GM12878 (cell line): ENCODE data around the gene UIMC1. TPM values are rescaled to one million over a fixed set of nuclear protein-coding genes. Genes with fewer than 3 reads are reported as not detected.

Source experiments
- ATAC-seq: fragments of 200-7000 bp; cut with Tn5 transposase; 3 replicates; pipeline ENCODE4 v1.9.1; 2020; ENCODE audit warnings: mild to moderate bottlenecking, moderate library complexity
- Bru-seq: library from RNA; stranded (reverse); fragments of 400-500 nt; gene quantifications from one replicate; lab custom pipeline; 2021; lab: Mats Ljungman, UMichigan
- BruChase-seq, 2 experiments: library from RNA; stranded (reverse); fragments of 400-500 nt; gene quantifications; one replicate each; lab custom pipeline; 2021; lab: Mats Ljungman, UMichigan
- BruUV-seq: library from RNA; stranded (reverse); fragments of 400-500 nt; replicated peaks from 2 replicates; lab custom pipeline; 2021; lab: Mats Ljungman, UMichigan
- CTCF ChIA-PET: fragments of 300-600 bp; sonication (Branson Sonifier 250); formaldehyde crosslinking; extraction: SDS; loops from one replicate; lab custom pipeline; 2021; ENCODE audit warnings: inconsistent platforms; lab: Yijun Ruan, JAX
- POLR2A ChIA-PET: fragments of 350-600 bp; formaldehyde crosslinking; extraction: SDS; loops from one replicate; lab custom pipeline; 2021; ENCODE audit warnings: inconsistent platforms; lab: Charles Lee
- RAD21 ChIA-PET: fragments of 300-600 bp; sonication (Branson Sonifier 250); formaldehyde crosslinking; loops from one replicate; lab custom pipeline; 2023; ENCODE audit warnings: antibody characterized with exemption; ENCODE audit not compliant: unreplicated experiment; lab: Charles Lee
- SMC1A ChIA-PET: fragments of 300-600 bp; sonication (Branson Sonifier 250); formaldehyde crosslinking; loops from one replicate; lab custom pipeline; 2023; ENCODE audit not compliant: unreplicated experiment, uncharacterized antibody; lab: Charles Lee
- DNase-seq: peaks from one replicate; pipeline ENCODE4 v3.0.0-alpha.2; 2011; ENCODE audit warnings: low read depth, low spot score
- FAIRE-seq: peaks from 3 replicates; lab custom pipeline; 2011; peaks lifted over from hg19 to GRCh38; lab: Jason Lieb, UNC
- H2AFZ ChIP-seq: 2 replicates; pipeline ENCODE4 v1.6.0; 2011; ENCODE audit warnings: low read depth, low read length, control low read depth; ENCODE audit not compliant: control insufficient read depth
- H3K27ac ChIP-seq: 2 replicates; pipeline ENCODE4 v1.5.1; 2011; ENCODE audit warnings: control low read depth; ENCODE audit not compliant: control insufficient read depth, insufficient read depth
- H3K27me3 ChIP-seq, 2 experiments: replicated peaks in 1 of 2; 2 replicates each; pipeline versions ENCODE4 v1.6.0 to v1.6.1; 2011; ENCODE audit warnings: low read length in 1 of 2; ENCODE audit not compliant: control insufficient read depth in 2 of 2, insufficient read depth in 2 of 2
- H3K36me3 ChIP-seq, 2 experiments: 2 replicates each; pipeline ENCODE4 v1.5.1; 2011; ENCODE audit warnings: low read length in 1 of 2; ENCODE audit not compliant: control insufficient read depth in 2 of 2, insufficient read depth in 2 of 2
- H3K4me1 ChIP-seq: 2 replicates; pipeline ENCODE4 v1.6.1; 2011; ENCODE audit warnings: mild to moderate bottlenecking, low read length, moderate library complexity, mixed read lengths; ENCODE audit not compliant: control insufficient read depth, insufficient read depth
- H3K4me2 ChIP-seq: 2 replicates; pipeline ENCODE4 v1.6.0; 2011; ENCODE audit warnings: control low read depth; ENCODE audit not compliant: control insufficient read depth, insufficient read depth
- H3K4me3 ChIP-seq: fragments of 200-600 bp; sonication (generic); 2 replicates; pipeline ENCODE4 v1.5.1; 2016
- H3K79me2 ChIP-seq: 2 replicates; pipeline ENCODE4 v1.6.0; 2011; ENCODE audit warnings: low read length; ENCODE audit not compliant: control insufficient read depth, insufficient read depth
- H3K9ac ChIP-seq: 2 replicates; pipeline ENCODE4 v1.8.0; 2011; ENCODE audit warnings: low read length, control low read depth, mixed read lengths; ENCODE audit not compliant: control insufficient read depth, insufficient read depth
- H3K9me3 ChIP-seq: replicated peaks from 3 replicates; pipeline ENCODE4 v1.5.1; 2011; ENCODE audit warnings: mild to moderate bottlenecking, low read length; ENCODE audit not compliant: control insufficient read depth, insufficient read depth
- H4K20me1 ChIP-seq: 2 replicates; pipeline ENCODE4 v1.6.0; 2011; ENCODE audit not compliant: control insufficient read depth, insufficient read depth
- BHLHE40 ChIP-seq, 2 experiments: fragments of 450-650 bp in 1 of 2; IDR thresholded peaks; 2 replicates each; pipeline ENCODE4 v1.6.1; 2011 to 2017; ENCODE audit warnings: low read depth in 2 of 2, borderline replicate concordance in 1 of 2, improper control_type of control experiment in 1 of 2, low read length in 1 of 2, mild to moderate bottlenecking in 1 of 2
- RUNX3 ChIP-seq: IDR thresholded peaks from 2 replicates; pipeline ENCODE4 v1.6.1; 2012; ENCODE audit warnings: low read length, inconsistent platforms
- SREBF1 ChIP-seq: IDR thresholded peaks from 2 replicates; pipeline ENCODE4 v1.6.1; 2012; ENCODE audit warnings: mild to moderate bottlenecking, low read length
- TARDBP ChIP-seq: IDR thresholded peaks from 2 replicates; pipeline ENCODE4 v1.6.1; 2016; ENCODE audit warnings: borderline replicate concordance
- ZNF217 ChIP-seq: fragments of 450-650 bp; IDR thresholded peaks from 2 replicates; pipeline ENCODE4 v1.6.1; 2017; ENCODE audit warnings: antibody characterized with exemption, mild to moderate bottlenecking
- ZSCAN29 ChIP-seq: fragments of 450-650 bp; IDR thresholded peaks from 2 replicates; pipeline ENCODE4 v1.6.1; 2017; ENCODE audit warnings: mild to moderate bottlenecking, moderate library complexity
- WGBS: methylation state at CpG from one replicate; pipeline ENCODE4 v1.1.6; 2016; ENCODE audit warnings: low lambda C conversion rate; ENCODE audit not compliant: insufficient replicate concordance, insufficient coverage; ENCODE audit errors: missing lambda C conversion rate; 5-methylcytosine and 5-hydroxymethylcytosine counted together
- in situ Hi-C: fragments of 300-500 bp; cut with MboI; formaldehyde crosslinking; loops from 9 replicates; pipeline ENCODE4 v1.14.3; 2018; ENCODE audit warnings: mixed read lengths
- intact Hi-C: fragments of 100-400 bp; cut with micrococcal nuclease; formaldehyde crosslinking; loops from one replicate; pipeline ENCODE4 v1.14.2; 2022; ENCODE audit not compliant: unreplicated experiment
- long read RNA-seq, 2 experiments: library from polyadenylated mRNA; unstranded; transcript quantifications; one replicate each; pipeline ENCODE4 v2.0.0, GENCODE V29; 2019 to 2020
- polyA minus RNA-seq, 3 experiments: library from RNA; depleted of rRNA, polyadenylated mRNA; stranded (reverse); fragments of >200 nt; gene quantifications; 2 replicates each; pipeline ENCODE4 v1.2.3, GENCODE V29; 2011
- polyA plus RNA-seq, 11 experiments: library from polyadenylated mRNA; depleted of rRNA in 4 of 11; unstranded in 6 of 11; stranded (reverse) in 5 of 11; fragments of >200 nt; fragmentation: Nextera tagmentation in 4 of 11; fragmentation: Illumina TruSeq in 1 of 11; extraction: Ambion mirVana in 4 of 11; extraction: Trizol in 1 of 11; gene quantifications; 1 replicate in 1 of 11; 2 replicates in 10 of 11; pipeline versions ENCODE4 v1.2.1 to v1.2.3, GENCODE V29; 2011 to 2016; ENCODE audit warnings: inconsistent platforms in 2 of 11, missing spikeins in 2 of 11, low read depth in 1 of 11
- total RNA-seq, 4 experiments: library from RNA; depleted of rRNA in 3 of 4; stranded (reverse); fragments of >200 nt in 3 of 4; fragmentation: Illumina TruSeq in 1 of 4; extraction: Trizol in 1 of 4; gene quantifications; 2 replicates each; pipeline versions ENCODE4 v1.2.1 to v1.2.3, GENCODE V29; 2013 to 2021
- TF ChIP-seq, protein P1 (sequence below): fragments of 450-650 bp; IDR thresholded peaks from 2 replicates; pipeline ENCODE4 v1.6.1; 2016; ENCODE audit warnings: mild to moderate bottlenecking
- TF ChIP-seq, protein P2 (sequence below): fragments of 450-650 bp; IDR thresholded peaks from 2 replicates; pipeline ENCODE4 v1.6.1; 2016; ENCODE audit warnings: mild to moderate bottlenecking
- TF ChIP-seq, protein P3 (sequence below): fragments of 450-650 bp; IDR thresholded peaks from 2 replicates; pipeline ENCODE4 v1.6.1; 2017; ENCODE audit warnings: low read depth, mild to moderate bottlenecking, moderate library complexity

UIMC1 gene
- 123 and 126 TPM in 2 replicates for total RNA-seq (2013; cell fraction: nucleolus; rRNA removed)
- 30.5 and 34.8 TPM in 2 replicates for total RNA-seq (2014; rRNA removed)
- total RNA-seq (2014; rRNA removed; fragmentation: Illumina TruSeq; extraction: Trizol): 48.7 and 49.3 TPM in 2 replicates
- 51.4 and 54.9 TPM in 2 replicates for total RNA-seq (2021)
- polyA plus RNA-seq (2011; ENCODE audit: low read depth): 26.1 TPM
- 30.0 and 42.6 TPM in 2 replicates for polyA plus RNA-seq (2011; rRNA removed)
- 17.3 and 18.6 TPM in 2 replicates for polyA plus RNA-seq (2011; cell fraction: cytosol; rRNA removed)
- polyA plus RNA-seq (2011; cell fraction: nucleus; rRNA removed): 46.6 and 55.7 TPM in 2 replicates
- polyA plus RNA-seq (2012): 25.0 and 29.0 TPM in 2 replicates
- 45.3 and 50.9 TPM in 2 replicates for polyA plus RNA-seq (2014; fragmentation: Illumina TruSeq; extraction: Trizol)
- polyA plus RNA-seq (2014; fragmentation: Nextera tagmentation; extraction: Ambion mirVana): 10 to 100 TPM; 16.2 to 24.7 TPM
- polyA plus RNA-seq (2014; rRNA removed): 26.6 and 30.9 TPM in 2 replicates
- 10 to 100 TPM; 30.7 to 34.5 TPM for polyA plus RNA-seq (2016; fragmentation: Nextera tagmentation; extraction: Ambion mirVana)
- polyA minus RNA-seq (2011; rRNA and poly(A)+ RNA removed): 26.8 and 44.6 TPM in 2 replicates
- polyA minus RNA-seq (2011; cell fraction: cytosol; rRNA and poly(A)+ RNA removed): 11.9 and 15.6 TPM in 2 replicates
- polyA minus RNA-seq (2011; cell fraction: nucleus; rRNA and poly(A)+ RNA removed): 20.2 and 36.5 TPM in 2 replicates
- percentile 90 among the genes with signal in this experiment for Bru-seq, nascent RNA
- BruChase-seq, experiment 1, labeled RNA remaining after a 6-hour chase: percentile 92 among the genes with signal in this experiment
- percentile 90 among the genes with signal in this experiment for BruChase-seq, experiment 2, labeled RNA remaining after a 2-hour chase
- long read RNA-seq, experiment 1, transcript UIMC1-212 (15 exons, 2,502 nt): major isoform, 9 of 23 reads
- long read RNA-seq, experiment 1, partial matches to known transcripts: 3 of 23 reads
- long read RNA-seq, experiment 1, other reads (novel, unspliced or antisense): 10 of 23 reads
- long read RNA-seq, experiment 2, transcript UIMC1-212 (15 exons, 2,502 nt): major isoform, 30 of 96 reads
- long read RNA-seq, experiment 2, partial matches to known transcripts: 17 of 96 reads
- long read RNA-seq, experiment 2, other reads (novel, unspliced or antisense): 49 of 96 reads

DNA sequence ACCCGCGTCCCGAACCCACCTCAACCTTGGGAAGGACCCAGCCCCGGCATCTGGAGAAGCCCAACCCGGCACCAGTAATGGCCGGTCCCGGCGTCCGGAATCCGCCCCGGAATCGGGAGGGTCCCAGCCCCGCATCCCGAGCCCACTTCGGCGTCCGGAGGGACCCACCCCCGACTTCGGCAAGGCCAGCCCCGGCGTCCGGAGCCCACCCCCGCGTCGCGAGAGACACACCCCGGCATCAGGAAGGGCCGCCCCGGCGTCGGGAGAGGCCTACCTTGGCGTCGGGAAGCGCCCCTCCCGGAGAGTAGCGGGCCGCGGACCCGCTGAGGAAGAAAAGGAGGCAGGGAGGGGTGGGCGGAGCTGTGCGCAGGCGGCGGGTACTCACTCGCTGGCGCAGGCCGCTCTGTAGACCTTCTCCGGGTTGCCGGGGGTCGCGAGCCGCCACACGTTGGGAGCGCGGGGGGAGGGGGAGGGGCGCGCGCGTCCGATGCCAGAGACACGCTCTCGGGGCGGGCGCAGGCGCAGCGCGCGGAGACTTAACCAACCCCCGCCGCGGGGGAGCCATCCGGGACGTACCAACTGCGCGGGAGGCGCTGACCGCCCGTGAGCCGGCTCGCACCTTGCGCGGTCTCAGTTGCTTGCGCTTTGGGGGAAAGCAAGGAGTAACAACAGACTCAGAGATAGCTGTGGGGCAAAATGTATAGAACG, at the start of gene UIMC1:
TSS of gene UIMC1 (minus strand) at position 515 of the 708 bp plus-strand sequence. CDS start 24,164 bp downstream, outside the sequence.
- intact Hi-C loops (loop anchor here (1.0 kb wide), 1 partner anchor 16 kb away; the partner anchor contains the start of gene ZNF346), in situ Hi-C loops (no loop called here)
- Histone ChIP-seq H3K4me1 (peaks cover 4% of the 10 kb centered on the region), H3K27me3 (no peaks in the 10 kb centered on the region), H3K4me3 (peak within 1 kb of the TSS; percentile 59), H3K27ac (peak within 1 kb of the TSS; percentile 78), H3K4me2 (peak within 1 kb of the TSS; percentile 91), H3K9me3 (no peaks in the 10 kb centered on the region), H3K79me2 (peaks cover 56% of the 10 kb centered on the region), H2AFZ (peak within 1 kb of the TSS; percentile 94), H4K20me1 (0 out of 2 replicates have a peak, but pooled peaks cover 2% of the 10 kb centered on the region), H3K36me3 (no peaks in the 10 kb centered on the region), H3K9ac (peak within 1 kb of the TSS; percentile 94)
- ATAC-seq: peak; percentile 85
- ChIA-PET RAD21 (interaction anchor here (0.7 to 1.7 kb wide), 6 partner anchors 10 to 342 kb away, joined by 3 to 8 read pairs (median 4); no protein-coding TSS in a partner anchor), CTCF (interaction anchor here (1.0 to 4.9 kb wide), 4 partner anchors 10 to 18 kb away, joined by 5 to 40 read pairs (median 16); partner anchors contain the start of gene ZNF346), POLR2A (interaction anchor here (0.7 to 1.5 kb wide), 5 partner anchors 10 to 44 kb away, joined by 3 to 8 read pairs (median 6); no protein-coding TSS in a partner anchor), SMC1A (interaction anchor here (1.0 to 4.0 kb wide), 6 partner anchors 11 to 33 kb away, joined by 3 to 30 read pairs (median 15); partner anchors contain the start of gene ZNF346)
- BruUV-seq: no TSS peak
- WGBS: 1% methylated on average over 59 of the region's 83 CpGs
- DNase-seq: peak; percentile 71
- peak; percentile 77 for FAIRE-seq
- TF ChIP-seq SREBF1: peak; percentile 98
- peak; percentile 98 to 99 for TF ChIP-seq BHLHE40 (IDR thresholded peaks at IDR 0.05; ENCODE audit: borderline replicate concordance in 1 of 2, low read depth in 2 of 2, low read length in 1 of 2)
- peak; percentile 11; the same call in 1 of the 2 replicates for TF ChIP-seq TARDBP
- no peak for TF ChIP-seq ZNF217
- TF ChIP-seq, protein P1, sequence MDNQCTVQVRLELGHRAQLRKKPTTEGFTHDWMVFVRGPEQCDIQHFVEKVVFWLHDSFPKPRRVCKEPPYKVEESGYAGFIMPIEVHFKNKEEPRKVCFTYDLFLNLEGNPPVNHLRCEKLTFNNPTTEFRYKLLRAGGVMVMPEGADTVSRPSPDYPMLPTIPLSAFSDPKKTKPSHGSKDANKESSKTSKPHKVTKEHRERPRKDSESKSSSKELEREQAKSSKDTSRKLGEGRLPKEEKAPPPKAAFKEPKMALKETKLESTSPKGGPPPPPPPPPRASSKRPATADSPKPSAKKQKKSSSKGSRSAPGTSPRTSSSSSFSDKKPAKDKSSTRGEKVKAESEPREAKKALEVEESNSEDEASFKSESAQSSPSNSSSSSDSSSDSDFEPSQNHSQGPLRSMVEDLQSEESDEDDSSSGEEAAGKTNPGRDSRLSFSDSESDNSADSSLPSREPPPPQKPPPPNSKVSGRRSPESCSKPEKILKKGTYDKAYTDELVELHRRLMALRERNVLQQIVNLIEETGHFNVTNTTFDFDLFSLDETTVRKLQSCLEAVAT: peak; percentile 92
- TF ChIP-seq ZSCAN29: no peak
- TF ChIP-seq RUNX3: peak; percentile 84
- TF ChIP-seq, protein P2, sequence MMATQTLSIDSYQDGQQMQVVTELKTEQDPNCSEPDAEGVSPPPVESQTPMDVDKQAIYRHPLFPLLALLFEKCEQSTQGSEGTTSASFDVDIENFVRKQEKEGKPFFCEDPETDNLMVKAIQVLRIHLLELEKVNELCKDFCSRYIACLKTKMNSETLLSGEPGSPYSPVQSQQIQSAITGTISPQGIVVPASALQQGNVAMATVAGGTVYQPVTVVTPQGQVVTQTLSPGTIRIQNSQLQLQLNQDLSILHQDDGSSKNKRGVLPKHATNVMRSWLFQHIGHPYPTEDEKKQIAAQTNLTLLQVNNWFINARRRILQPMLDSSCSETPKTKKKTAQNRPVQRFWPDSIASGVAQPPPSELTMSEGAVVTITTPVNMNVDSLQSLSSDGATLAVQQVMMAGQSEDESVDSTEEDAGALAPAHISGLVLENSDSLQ: no peak
- TF ChIP-seq, protein P3, sequence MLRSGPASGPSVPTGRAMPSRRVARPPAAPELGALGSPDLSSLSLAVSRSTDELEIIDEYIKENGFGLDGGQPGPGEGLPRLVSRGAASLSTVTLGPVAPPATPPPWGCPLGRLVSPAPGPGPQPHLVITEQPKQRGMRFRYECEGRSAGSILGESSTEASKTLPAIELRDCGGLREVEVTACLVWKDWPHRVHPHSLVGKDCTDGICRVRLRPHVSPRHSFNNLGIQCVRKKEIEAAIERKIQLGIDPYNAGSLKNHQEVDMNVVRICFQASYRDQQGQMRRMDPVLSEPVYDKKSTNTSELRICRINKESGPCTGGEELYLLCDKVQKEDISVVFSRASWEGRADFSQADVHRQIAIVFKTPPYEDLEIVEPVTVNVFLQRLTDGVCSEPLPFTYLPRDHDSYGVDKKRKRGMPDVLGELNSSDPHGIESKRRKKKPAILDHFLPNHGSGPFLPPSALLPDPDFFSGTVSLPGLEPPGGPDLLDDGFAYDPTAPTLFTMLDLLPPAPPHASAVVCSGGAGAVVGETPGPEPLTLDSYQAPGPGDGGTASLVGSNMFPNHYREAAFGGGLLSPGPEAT: peak; percentile 85; the same call in 1 of the 2 replicates
